ENCODE results near the gene FAM168A.

Gene FAM168A

GRCh38 chr11:73384872-73385689, 212.8 kb downstream of the FAM168A start:
- no peaks in the 10 kb centered on the region for H3K27me3 ChIP-seq (replicated peaks)
- H3K27ac ChIP-seq = no peak overlapping the region
- TF ChIP-seq CTCF (IDR thresholded peaks at IDR 0.05; ENCODE audit: low read depth, low read length, missing control alignments) = no peak
- DNase-seq = no peak
- H3K36me3 ChIP-seq (replicated peaks) = no peaks in the 10 kb centered on the region
- no peak overlapping the region for H3K4me3 ChIP-seq (ENCODE audit: low read depth, low read length)
- in situ Hi-C loops (cut with HindIII; ENCODE audit: low pct_ligation_motif_present, low sequenced_read_pairs) = no loop called here

- Histone ChIP-seq H3K27ac (no peak overlapping the region), H3K4me3 (ENCODE audit: low read depth, low read length) (no peak overlapping the region), H3K36me3 (replicated peaks) (no peaks in the 10 kb centered on the region), H3K27me3 (replicated peaks) (no peaks in the 10 kb centered on the region)
- DNase-seq = no peak
- TF ChIP-seq CTCF (IDR thresholded peaks at IDR 0.05; ENCODE audit: low read depth, low read length, missing control alignments) = no peak
- in situ Hi-C loops (cut with HindIII; ENCODE audit: low pct_ligation_motif_present, low sequenced_read_pairs) = no loop called here
Measured at GRCh38 chr11:73384531-73384871, 213.4 kb downstream of the FAM168A start.

GRCh38 chr11:73384125-73384441, 213.8 kb downstream of the FAM168A start:
- H3K27ac ChIP-seq = no peak overlapping the region
- TF ChIP-seq CTCF (IDR thresholded peaks at IDR 0.05; ENCODE audit: low read depth, low read length, missing control alignments) = no peak
- no peak overlapping the region for H3K4me3 ChIP-seq (ENCODE audit: low read depth, low read length)
- in situ Hi-C loops (cut with HindIII; ENCODE audit: low pct_ligation_motif_present, low sequenced_read_pairs) = no loop called here
- no peaks in the 10 kb centered on the region for H3K36me3 ChIP-seq (replicated peaks)
- no peaks in the 10 kb centered on the region for H3K27me3 ChIP-seq (replicated peaks)
- DNase-seq = no peak

GRCh38 chr11:73383249-73384124, 214.4 kb downstream of the FAM168A start:
- H3K27me3 ChIP-seq (replicated peaks) = no peaks in the 10 kb centered on the region
- DNase-seq = no peak
- no peaks in the 10 kb centered on the region for H3K36me3 ChIP-seq (replicated peaks)
- no peak overlapping the region for H3K4me3 ChIP-seq (ENCODE audit: low read depth, low read length)
- H3K27ac ChIP-seq = no peak overlapping the region
- TF ChIP-seq CTCF (IDR thresholded peaks at IDR 0.05; ENCODE audit: low read depth, low read length, missing control alignments) = no peak
- in situ Hi-C loops (cut with HindIII; ENCODE audit: low pct_ligation_motif_present, low sequenced_read_pairs) = no loop called here

GRCh38 chr11:73382747-73383146, 215.2 kb downstream of the FAM168A start:
- Histone ChIP-seq H3K36me3 (replicated peaks) (no peaks in the 10 kb centered on the region), H3K27ac (no peak overlapping the region), H3K4me3 (ENCODE audit: low read depth, low read length) (no peak overlapping the region), H3K27me3 (replicated peaks) (no peaks in the 10 kb centered on the region)
- in situ Hi-C loops (cut with HindIII; ENCODE audit: low pct_ligation_motif_present, low sequenced_read_pairs) = no loop called here
- no peak for DNase-seq
- no peak for TF ChIP-seq CTCF (IDR thresholded peaks at IDR 0.05; ENCODE audit: low read depth, low read length, missing control alignments)

Measured in brain microvascular endothelial cell (primary cell).